Mesodermal cell (in vitro differentiated cells): ENCODE measurements around the gene SORT1.

Experiments used
- H3K27ac ChIP-seq: 2 replicates; pipeline ENCODE4 v1.7.0; 2013; ENCODE audit warnings: mild to moderate bottlenecking, low read depth, low read length, moderate library complexity; ENCODE audit not compliant: severe bottlenecking
- H3K36me3 ChIP-seq: 2 replicates; pipeline ENCODE4 v1.7.1; 2013; ENCODE audit warnings: mild to moderate bottlenecking, low read length, moderate library complexity; ENCODE audit not compliant: control insufficient read depth, insufficient read depth
- H3K4me1 ChIP-seq: one replicate; pipeline ENCODE4 v1.7.1; 2013; ENCODE audit warnings: mild to moderate bottlenecking, low read length; ENCODE audit not compliant: insufficient read depth, control insufficient read depth, poor library complexity, severe bottlenecking
- H3K4me3 ChIP-seq: 2 replicates; pipeline ENCODE4 v1.7.0; 2013; ENCODE audit warnings: low read length, control low read depth, mild to moderate bottlenecking; ENCODE audit not compliant: insufficient read depth, poor library complexity, severe bottlenecking; ENCODE audit errors: extremely low read depth
- H3K9me3 ChIP-seq: 2 replicates; pipeline ENCODE4 v1.7.1; 2013; ENCODE audit warnings: mild to moderate bottlenecking, low read length, moderate library complexity; ENCODE audit not compliant: control insufficient read depth
- WGBS, 2 experiments: methylation state at CpG; one replicate each; pipeline ENCODE4 v1.1.5; 2013; ENCODE audit warnings: missing lambda C conversion rate in 2 of 2; ENCODE audit not compliant: insufficient coverage in 2 of 2; 5-methylcytosine and 5-hydroxymethylcytosine counted together

SORT1 gene

DNA sequence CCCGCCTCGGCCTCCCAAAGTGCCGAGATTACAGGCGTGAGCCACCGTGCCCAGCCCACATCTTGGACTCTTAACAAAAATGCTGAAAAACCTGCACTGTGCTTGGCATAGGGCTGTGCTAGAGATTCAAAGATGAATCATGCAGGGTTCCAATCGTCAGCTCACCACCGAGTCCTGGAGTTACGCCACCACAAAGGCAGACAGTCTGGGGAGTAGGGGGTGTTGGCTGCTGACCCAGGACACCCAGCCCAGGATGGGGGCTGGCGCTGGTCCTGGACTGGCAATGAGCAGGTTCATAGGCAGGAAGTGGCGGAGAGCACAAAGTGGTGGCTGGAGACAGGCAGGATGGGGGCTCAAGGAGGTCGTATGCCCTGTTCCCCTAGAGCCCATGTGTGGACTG, 130.8 kb downstream of the SORT1 start:
- H3K4me1 ChIP-seq = peaks cover 3% of the 10 kb centered on the region
- H3K36me3 ChIP-seq = peaks cover 10% of the 10 kb centered on the region
- WGBS, 2 experiments = 91 to 96% methylated on average over 11 of the region's 11 CpGs
- no peak overlapping the region for H3K27ac ChIP-seq
- H3K4me3 ChIP-seq = no peak overlapping the region
- H3K9me3 ChIP-seq = no peaks in the 10 kb centered on the region

DNA sequence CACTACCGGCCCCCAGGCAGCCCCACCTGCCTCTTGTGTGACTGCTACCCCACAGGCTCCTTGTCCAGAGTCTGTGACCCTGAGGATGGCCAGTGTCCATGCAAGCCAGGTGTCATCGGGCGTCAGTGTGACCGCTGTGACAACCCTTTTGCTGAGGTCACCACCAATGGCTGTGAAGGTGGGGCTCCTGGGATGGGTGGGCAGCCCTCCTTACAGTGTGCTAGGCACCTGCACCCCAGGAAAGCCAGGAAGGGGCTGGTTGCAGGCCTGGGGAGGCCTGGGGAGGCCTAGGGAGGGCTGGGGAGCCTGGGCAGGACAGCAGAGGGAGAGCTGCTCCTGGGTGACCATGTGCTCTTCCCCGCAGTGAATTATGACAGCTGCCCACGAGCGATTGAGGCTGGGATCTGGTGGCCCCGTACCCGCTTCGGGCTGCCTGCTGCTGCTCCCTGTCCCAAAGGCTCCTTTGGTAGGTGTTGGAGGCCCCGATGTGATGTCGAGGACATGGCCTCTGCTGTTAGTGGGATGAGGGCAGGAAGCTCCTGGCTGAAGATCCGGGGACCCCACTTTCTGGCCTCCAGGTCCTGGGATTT, 131.9 kb downstream of the SORT1 start:
- no peak overlapping the region for H3K27ac ChIP-seq
- H3K4me3 ChIP-seq = no peak overlapping the region
- H3K4me1 ChIP-seq = peaks cover 4% of the 10 kb centered on the region
- WGBS, 2 experiments = 90 to 94% methylated on average over 7 to 11 of the region's 13 CpGs
- peaks cover 10% of the 10 kb centered on the region for H3K36me3 ChIP-seq
- H3K9me3 ChIP-seq = no peaks in the 10 kb centered on the region

DNA sequence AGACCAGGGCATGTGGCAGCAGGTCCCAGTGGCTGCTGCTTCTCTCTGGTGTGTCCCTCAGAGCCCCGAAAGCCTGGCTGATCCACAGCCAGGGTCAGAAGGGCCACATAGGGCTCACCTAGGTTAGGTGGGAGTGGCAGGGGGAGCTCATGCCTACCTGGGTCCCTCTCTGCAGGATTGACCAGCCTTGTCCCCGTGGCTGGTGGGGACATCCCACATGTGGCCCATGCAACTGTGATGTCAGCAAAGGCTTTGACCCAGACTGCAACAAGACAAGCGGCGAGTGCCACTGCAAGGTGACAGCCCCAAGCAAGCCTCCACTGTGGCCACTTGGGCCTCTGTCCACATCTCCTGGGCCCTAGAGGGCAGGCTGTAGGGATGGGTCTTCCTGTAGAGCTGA, 132.7 kb downstream of the SORT1 start:
- no peaks in the 10 kb centered on the region for H3K9me3 ChIP-seq
- H3K4me1 ChIP-seq = peaks cover 10% of the 10 kb centered on the region
- no peak overlapping the region for H3K27ac ChIP-seq
- H3K4me3 ChIP-seq = no peak overlapping the region
- WGBS, 2 experiments = 85 to 96% methylated on average over 3 of the region's 4 CpGs
- peaks cover 10% of the 10 kb centered on the region for H3K36me3 ChIP-seq

DNA sequence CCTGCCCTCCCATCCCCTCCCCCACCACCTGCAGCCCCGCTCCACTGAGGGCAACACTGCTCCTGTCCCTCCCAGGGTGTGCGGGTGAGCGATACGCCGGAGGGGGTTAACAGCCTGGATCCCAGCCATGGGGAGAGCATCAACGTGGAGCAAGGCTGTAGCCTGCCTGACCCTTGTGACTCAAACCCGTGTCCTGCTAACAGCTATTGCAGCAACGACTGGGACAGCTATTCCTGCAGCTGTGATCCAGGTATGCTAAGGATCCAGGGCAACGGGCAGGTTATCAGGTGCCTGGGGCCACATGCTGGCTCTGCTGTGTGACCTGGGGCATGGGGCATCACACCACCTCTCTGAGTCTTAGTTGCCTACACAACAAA, 133.4 kb downstream of the SORT1 start:
- H3K9me3 ChIP-seq = no peaks in the 10 kb centered on the region
- peaks cover 8% of the 10 kb centered on the region for H3K36me3 ChIP-seq
- peaks cover 10% of the 10 kb centered on the region for H3K4me1 ChIP-seq
- no peak overlapping the region for H3K4me3 ChIP-seq
- whole genome bisulfite sequencing, 2 experiments = 79 to 86% methylated on average over 7 to 9 of the region's 9 CpGs
- no peak overlapping the region for H3K27ac ChIP-seq

DNA sequence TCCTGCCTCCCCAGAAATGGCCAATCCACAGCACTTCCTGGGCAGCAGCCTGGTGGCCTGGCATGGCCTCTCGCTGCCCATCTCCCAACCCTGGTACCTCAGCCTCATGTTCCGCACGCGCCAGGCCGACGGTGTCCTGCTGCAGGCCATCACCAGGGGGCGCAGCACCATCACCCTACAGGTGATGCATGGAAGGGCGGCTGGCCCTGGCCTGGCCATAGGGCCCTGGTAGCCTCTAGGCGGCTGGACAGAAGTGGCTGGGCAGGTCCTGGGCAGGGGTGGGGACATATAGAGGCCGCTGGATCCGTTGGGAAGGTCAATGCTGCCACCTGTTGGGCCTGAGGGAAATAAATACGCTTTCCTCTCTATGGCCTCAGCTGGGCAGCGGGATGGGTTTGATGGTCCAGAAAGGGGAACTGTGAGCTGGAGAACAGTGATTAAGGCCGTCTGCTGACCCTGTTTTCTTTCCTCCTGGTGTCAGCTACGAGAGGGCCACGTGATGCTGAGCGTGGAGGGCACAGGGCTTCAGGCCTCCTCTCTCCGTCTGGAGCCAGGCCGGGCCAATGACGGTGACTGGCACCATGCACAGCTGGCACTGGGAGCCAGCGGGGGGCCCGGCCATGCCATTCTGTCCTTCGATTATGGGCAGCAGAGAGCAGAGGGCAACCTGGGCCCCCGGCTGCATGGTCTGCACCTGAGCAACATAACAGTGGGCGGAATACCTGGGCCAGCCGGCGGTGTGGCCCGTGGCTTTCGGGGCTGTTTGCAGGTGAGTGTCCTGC, 133.9 kb downstream of the SORT1 start:
- H3K4me3 ChIP-seq = no peak overlapping the region
- no peaks in the 10 kb centered on the region for H3K9me3 ChIP-seq
- H3K4me1 ChIP-seq = peaks cover 10% of the 10 kb centered on the region
- peaks cover 8% of the 10 kb centered on the region for H3K36me3 ChIP-seq
- H3K27ac ChIP-seq = no peak overlapping the region
- 47 to 62% methylated on average over 16 to 25 of the region's 29 CpGs for WGBS, 2 experiments

DNA sequence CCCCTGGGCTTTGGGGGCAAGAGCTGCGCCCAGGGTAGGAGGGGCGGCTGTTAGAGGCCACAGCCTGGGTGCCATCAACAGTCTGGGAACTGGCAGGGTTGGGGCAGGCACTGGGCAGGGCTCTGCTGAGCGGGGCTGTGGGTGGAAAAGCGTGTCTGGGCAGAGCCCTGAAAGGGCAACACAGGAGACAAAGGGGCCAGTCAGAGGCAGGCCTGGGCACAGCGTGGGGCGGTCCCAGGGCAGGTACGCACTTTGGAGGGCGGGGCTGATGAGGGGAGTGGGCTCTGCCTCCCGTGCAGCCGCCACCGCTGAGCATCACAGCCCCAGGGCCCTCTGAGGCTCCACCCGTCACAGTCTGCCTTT, 134.5 kb downstream of the SORT1 start:
- Histone ChIP-seq H3K27ac (no peak overlapping the region), H3K36me3 (peaks cover 8% of the 10 kb centered on the region), H3K4me3 (no peak overlapping the region), H3K9me3 (no peaks in the 10 kb centered on the region), H3K4me1 (peaks cover 10% of the 10 kb centered on the region)
- 76 to 77% methylated on average over 10 to 11 of the region's 12 CpGs for WGBS, 2 experiments

DNA sequence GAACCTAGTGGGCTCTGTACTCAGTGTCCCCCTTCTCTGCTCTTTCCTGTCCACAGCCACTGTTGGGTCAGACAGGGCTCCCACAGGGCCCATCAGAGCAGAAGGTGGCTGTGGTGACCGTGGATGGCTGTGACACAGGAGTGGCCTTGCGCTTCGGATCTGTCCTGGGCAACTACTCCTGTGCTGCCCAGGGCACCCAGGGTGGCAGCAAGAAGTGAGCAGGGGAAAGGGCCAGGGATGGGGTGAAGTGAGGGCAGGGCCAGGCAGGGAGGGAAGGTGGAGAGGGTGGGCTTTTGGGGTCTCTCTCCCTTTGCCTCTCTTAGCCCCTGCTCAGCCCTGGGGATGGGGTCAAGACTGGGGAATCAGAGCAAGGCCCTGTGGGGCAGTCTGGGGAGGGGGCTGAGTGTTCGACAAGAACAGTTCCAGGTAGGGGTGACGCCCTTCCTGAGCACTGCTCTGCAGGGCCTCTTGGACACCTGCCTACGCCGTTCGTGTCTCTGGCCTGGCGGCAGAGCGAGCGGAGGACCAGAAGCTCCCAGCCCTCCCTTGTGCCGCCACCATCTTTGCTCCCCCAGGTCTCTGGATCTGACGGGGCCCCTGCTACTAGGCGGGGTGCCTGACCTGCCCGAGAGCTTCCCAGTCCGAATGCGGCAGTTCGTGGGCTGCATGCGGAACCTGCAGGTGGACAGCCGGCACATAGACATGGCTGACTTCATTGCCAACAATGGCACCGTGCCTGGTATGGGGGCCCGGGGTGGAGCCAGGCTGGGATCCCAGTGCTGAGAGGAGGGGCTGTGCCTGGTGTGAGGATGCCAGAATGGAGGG, 135.3 kb downstream of the SORT1 start:
- Histone ChIP-seq H3K4me1 (peaks cover 13% of the 10 kb centered on the region), H3K9me3 (no peaks in the 10 kb centered on the region), H3K27ac (no peak overlapping the region), H3K4me3 (no peak overlapping the region), H3K36me3 (peaks cover 5% of the 10 kb centered on the region)
- WGBS, 2 experiments = 91 to 96% methylated on average over 19 to 22 of the region's 22 CpGs

DNA sequence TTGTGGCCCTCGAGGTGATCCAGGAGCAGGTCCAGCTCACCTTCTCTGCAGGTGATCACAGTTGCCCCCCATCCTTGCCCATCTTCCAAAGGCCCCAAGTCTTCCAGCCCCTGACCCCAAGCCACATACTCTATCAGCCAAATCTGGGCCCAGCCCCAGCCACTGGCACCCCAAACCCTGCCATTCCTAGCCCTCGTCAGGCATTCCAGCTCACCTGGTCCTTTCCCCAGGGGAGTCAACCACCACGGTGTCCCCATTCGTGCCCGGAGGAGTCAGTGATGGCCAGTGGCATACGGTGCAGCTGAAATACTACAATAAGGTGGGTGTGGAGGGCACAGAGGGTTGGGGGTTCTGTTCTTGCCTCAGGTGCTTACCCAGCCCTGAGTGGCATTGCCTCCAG, 136.1 kb downstream of the SORT1 start:
- WGBS, 2 experiments = 89 to 92% methylated on average over 3 to 5 of the region's 6 CpGs
- Histone ChIP-seq H3K4me1 (peaks cover 13% of the 10 kb centered on the region), H3K4me3 (no peak overlapping the region), H3K36me3 (peaks cover 5% of the 10 kb centered on the region), H3K27ac (no peak overlapping the region), H3K9me3 (no peaks in the 10 kb centered on the region)

DNA sequence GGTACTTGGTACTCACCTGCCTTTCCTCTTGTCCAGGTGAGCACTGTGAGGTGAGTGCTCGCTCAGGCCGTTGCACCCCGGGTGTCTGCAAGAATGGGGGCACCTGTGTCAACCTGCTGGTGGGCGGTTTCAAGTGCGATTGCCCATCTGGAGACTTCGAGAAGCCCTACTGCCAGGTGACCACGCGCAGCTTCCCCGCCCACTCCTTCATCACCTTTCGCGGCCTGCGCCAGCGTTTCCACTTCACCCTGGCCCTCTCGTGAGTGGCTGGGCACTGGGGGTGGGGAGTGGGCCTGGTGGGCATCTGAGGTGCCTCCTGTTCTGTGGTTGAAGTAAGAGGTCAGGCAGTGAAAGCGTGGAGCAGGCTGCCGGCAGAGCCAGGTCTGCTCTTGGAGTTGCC, 136.7 kb downstream of the SORT1 start:
- Histone ChIP-seq H3K4me3 (no peak overlapping the region), H3K9me3 (no peaks in the 10 kb centered on the region), H3K27ac (no peak overlapping the region), H3K36me3 (peaks cover 5% of the 10 kb centered on the region), H3K4me1 (peaks cover 13% of the 10 kb centered on the region)
- 91 to 96% methylated on average over 16 of the region's 16 CpGs for WGBS, 2 experiments

DNA sequence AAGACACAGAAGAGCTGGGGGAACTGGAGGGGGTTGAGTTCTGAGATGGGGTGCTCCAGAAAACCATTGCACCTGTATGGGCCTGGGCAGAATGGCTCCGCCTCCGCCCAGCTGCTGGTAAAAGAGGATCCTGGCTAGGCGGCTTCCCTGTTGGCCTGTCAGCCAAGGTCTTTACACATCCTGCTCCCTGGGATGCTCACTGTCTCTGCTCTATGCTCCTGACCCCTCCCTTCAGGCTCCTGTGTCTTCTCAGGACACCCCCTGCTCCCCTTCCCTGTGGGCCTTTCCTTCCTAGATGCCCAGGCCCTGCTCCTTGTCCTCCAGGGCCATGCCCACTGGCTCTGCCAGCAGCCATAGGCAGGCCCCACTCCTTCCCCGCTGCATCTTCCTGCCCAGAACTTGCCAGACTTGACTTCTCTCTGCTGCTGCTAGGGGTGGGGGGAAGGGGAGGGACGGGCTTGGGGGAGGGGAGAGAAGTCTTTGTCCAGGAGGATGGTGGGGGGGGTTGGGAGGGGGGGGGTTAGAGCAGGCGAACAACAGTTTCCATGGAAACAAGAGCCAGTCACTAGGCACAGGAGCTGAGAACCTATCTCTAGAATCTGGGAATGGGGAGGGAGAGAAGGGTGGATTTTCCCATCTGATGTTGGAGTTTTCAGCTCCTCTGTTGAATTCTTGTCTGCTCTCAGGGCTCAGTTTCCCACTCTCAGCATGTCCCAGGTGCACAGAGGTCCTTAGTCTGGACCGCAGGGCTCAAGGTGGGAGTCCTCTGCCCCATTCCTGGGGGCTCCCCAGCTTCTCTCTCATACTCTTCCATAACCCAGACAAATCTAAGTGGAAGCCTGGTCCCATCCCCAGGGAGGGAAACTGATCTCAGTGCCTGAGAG, 137.8 kb downstream of the SORT1 start:
- peaks cover 18% of the 10 kb centered on the region for H3K4me1 ChIP-seq
- H3K4me3 ChIP-seq = no peak overlapping the region
- no peaks in the 10 kb centered on the region for H3K9me3 ChIP-seq
- H3K27ac ChIP-seq = no peak overlapping the region
- 73 to 74% methylated on average over 4 to 5 of the region's 7 CpGs for WGBS, 2 experiments
- peaks cover 5% of the 10 kb centered on the region for H3K36me3 ChIP-seq
